Prostate gland (tissue), 2 donors: ENCODE results near the gene LNX1.

Experiments used
- CTCF ChIP-seq, 4 experiments: fragments of 200-600 bp in 2 of 4; fragments of 450-650 bp in 2 of 4; sonication (generic) in 2 of 4; IDR thresholded peaks; 1 replicate in 3 of 4; 2 replicates in 1 of 4; pipeline ENCODE4 v1.5.1; 2016 to 2019; ENCODE audit warnings: antibody characterized with exemption in 4 of 4, mild to moderate bottlenecking in 2 of 4, moderate library complexity in 2 of 4
- POLR2A ChIP-seq: fragments of 450-650 bp; IDR thresholded peaks from one replicate; pipeline ENCODE4 v1.6.1; 2016; ENCODE audit warnings: antibody characterized with exemption, mild to moderate bottlenecking

- TF ChIP-seq CTCF (IDR thresholded peaks at IDR 0.05) (no peak), POLR2A (no peak)
Measured at GRCh38 chr4:53543561-53543960, 47.7 kb downstream of the LNX1 start.
